SK-N-DZ (cell line): Measurements from ENCODE around the gene OR51S1.
"Not testable (repeated sequence)": the region's sequence is repeated elsewhere in the genome, so short reads cannot be mapped to it uniquely, and the experiment has no call there.

Experiments
- DNase-seq: peaks from one replicate; pipeline ENCODE4 v3.0.0-alpha.2; 2015; ENCODE audit warnings: low spot score

OR51S1 gene

DNA sequence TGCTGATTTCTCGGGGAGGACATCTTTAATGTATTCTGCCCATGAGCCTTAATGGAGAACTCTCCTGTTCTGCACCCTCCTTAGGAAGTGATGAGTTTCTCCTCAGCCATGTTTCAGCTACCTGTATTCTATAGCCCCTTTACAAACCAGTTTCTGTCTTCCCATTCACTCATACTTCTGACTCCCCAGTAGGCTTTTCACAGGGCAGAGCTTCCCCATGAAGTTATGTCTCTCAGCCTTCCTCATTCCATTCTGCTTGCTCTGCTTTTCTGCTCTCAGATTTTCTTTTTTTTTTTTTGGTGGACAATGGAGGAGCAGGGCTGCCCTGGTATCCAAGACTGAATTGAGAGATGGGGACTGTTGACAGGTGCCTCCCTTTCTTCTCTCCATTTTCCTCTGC is 40.5 kb downstream of the OR51S1 start:
- no peak for DNase-seq

DNA sequence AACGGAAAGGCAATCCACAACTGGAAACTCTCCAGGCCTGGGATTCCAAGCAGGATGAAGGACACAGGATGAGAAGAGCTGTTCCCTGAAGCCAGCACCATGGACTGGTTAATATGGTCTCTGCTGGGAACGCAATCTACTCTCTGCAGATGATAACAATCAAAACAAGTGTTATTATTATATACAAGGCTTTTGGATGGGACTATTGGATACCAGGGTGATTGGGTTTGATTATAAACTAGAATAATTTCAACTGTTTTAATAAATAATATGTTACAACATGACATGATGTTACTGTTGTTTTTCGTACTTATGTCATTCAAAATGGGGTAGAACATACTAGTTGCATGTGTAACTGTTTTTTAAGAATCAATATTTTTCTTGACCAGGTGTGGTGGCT is 44.7 kb downstream of the OR51S1 start, which contains the start of gene OR52R1:
Gene OR52R1, minus strand, starts transcription at position 101 of the 400 bp plus-strand sequence. Its CDS starts 0 bp downstream, at position 101.
- DNase-seq = no peak

DNA sequence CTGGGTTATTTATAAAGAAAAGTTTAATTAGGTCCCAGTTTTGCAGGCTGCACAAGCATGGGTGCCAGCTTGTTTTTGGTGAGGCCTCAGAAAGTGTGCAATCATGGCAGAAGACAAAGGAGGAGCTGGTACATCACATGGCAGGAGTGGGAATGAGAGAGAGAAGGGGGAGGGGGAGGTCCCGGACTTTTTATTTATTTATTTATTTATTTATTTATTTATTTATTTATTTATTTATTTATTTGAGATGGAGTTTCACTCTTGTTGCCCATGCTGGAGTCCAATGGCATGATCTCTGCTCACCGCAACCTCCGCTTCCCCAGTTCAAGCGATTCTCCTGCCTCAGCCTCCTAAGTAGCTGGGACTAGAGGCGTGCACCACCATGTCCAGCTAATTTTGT is 47.7 kb downstream of the OR51S1 start:
- DNase-seq = not testable (repeated sequence)

DNA sequence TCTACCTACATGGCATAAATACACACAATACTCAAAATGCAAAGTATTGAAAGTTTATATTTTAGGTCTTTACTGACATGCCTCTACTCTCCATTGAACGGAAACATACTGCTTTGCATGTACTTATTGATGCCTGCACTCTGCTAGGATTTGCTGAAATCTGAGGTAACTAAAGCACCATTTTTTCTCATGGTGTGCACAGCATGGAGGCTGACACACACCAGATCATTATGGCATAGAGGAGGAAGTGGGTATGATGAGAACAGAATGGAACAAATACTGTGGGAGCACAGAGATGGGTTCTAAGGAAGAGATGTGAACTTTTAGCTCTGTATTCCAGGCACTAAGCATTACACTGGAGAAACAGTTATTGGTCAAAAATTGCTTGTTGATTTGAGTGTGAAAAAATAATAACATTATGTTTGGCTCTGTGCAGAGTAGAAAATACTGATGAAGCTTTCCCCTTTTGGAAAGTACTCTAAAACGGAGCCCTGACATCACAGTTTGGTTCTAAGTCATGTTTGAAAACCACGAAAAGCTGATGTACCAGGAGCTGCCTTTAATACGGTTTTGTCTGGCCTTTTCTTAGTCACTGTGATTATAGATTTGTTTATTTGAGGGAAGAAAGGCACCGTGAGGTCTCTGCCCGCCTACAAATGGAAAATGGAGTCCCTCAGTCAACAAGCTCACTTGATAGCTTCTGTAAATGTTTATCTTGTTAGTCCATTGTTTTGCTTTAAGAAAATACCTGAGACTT is 50.4 kb downstream of the OR51S1 start:
- no peak for DNase-seq
